Endothelial cell of umbilical vein (primary cell): ENCODE results near the gene TGFBI. TPM values are rescaled to one million over a fixed set of nuclear protein-coding genes. Genes with fewer than 3 reads are reported as not detected.

ENCODE experiments used
- BruUV-seq: library from RNA; stranded (reverse); fragments of 400-500 nt; replicated peaks from 2 replicates; lab custom pipeline; 2021; lab: Mats Ljungman, UMichigan
- CTCF ChIA-PET: fragments of 300-600, 350-600 bp; sonication (Branson Sonifier 250); formaldehyde crosslinking; loops from one replicate; lab custom pipeline; 2021; ENCODE audit warnings: antibody characterized with exemption, inconsistent platforms; lab: Charles Lee
- POLR2A ChIA-PET: fragments of 300-600, 350-600 bp; sonication (Branson Sonifier 250); formaldehyde crosslinking; loops from one replicate; lab custom pipeline; 2021; ENCODE audit warnings: antibody characterized with exemption, inconsistent platforms; lab: Charles Lee
- DNase-seq: peaks from one replicate; pipeline ENCODE4 v3.0.0-alpha.2; 2011; ENCODE audit warnings: low read depth, low spot score
- FAIRE-seq: peaks from 2 replicates; lab custom pipeline; 2011; peaks lifted over from hg19 to GRCh38; lab: Jason Lieb, UNC
- H2AFZ ChIP-seq: 2 replicates; pipeline ENCODE4 v1.6.0; 2012; ENCODE audit warnings: low read depth, low read length, control low read depth, inconsistent platforms
- H3K27ac ChIP-seq: 2 replicates; pipeline ENCODE4 v1.5.1; 2011; ENCODE audit warnings: low read depth, mild to moderate bottlenecking, control low read depth, low read length, moderate library complexity; ENCODE audit not compliant: insufficient read depth
- H3K27me3 ChIP-seq, 2 experiments: 2 replicates each; pipeline versions ENCODE4 v1.6.0 to v1.6.1; 2011; ENCODE audit warnings: low read length in 2 of 2, mixed read lengths in 1 of 2; ENCODE audit not compliant: control insufficient read depth in 2 of 2, insufficient read depth in 2 of 2
- H3K36me3 ChIP-seq, 2 experiments: 2 replicates in 1 of 2; 3 replicates in 1 of 2; pipeline ENCODE4 v1.5.1; 2011; ENCODE audit warnings: low read length in 2 of 2, mild to moderate bottlenecking in 1 of 2, moderate library complexity in 1 of 2; ENCODE audit not compliant: control insufficient read depth in 2 of 2, insufficient read depth in 2 of 2; ENCODE audit errors: extremely low read depth in 1 of 2
- H3K4me1 ChIP-seq: 3 replicates; pipeline ENCODE4 v1.5.1; 2011; ENCODE audit warnings: mild to moderate bottlenecking, low read length; ENCODE audit not compliant: control insufficient read depth, insufficient read depth; ENCODE audit errors: extremely low read depth
- H3K4me2 ChIP-seq: 2 replicates; pipeline ENCODE4 v1.6.1; 2011; ENCODE audit warnings: low read length, control low read depth, mixed read lengths; ENCODE audit not compliant: insufficient read depth
- H3K4me3 ChIP-seq, 3 experiments: fragments of 200-600 bp in 1 of 3; sonication (generic), shearing (Covaris generic) in 1 of 3; replicated peaks in 1 of 3; 2 replicates each; pipeline ENCODE4 v1.5.1; 2011 to 2016; ENCODE audit warnings: control low read depth in 3 of 3, low read length in 3 of 3, mild to moderate bottlenecking in 2 of 3, inconsistent platforms in 1 of 3, low read depth in 1 of 3, moderate library complexity in 1 of 3; ENCODE audit not compliant: insufficient read depth in 1 of 3
- H3K79me2 ChIP-seq: 2 replicates; pipeline ENCODE4 v1.6.0; 2012; ENCODE audit warnings: low read length, inconsistent platforms; ENCODE audit not compliant: control insufficient read depth, insufficient read depth
- H3K9ac ChIP-seq: replicated peaks from 2 replicates; pipeline ENCODE3; 2011; ENCODE audit warnings: low read length, control low read depth; ENCODE audit not compliant: insufficient read depth; ENCODE audit errors: extremely low read depth
- H3K9me1 ChIP-seq: replicated peaks from 3 replicates; pipeline ENCODE4 v1.6.0; 2011; ENCODE audit warnings: mild to moderate bottlenecking, low read length; ENCODE audit not compliant: control insufficient read depth, insufficient read depth; ENCODE audit errors: extremely low read depth
- H3K9me3 ChIP-seq: replicated peaks from 2 replicates; pipeline ENCODE4 v1.5.1; 2012; ENCODE audit warnings: low read length, inconsistent platforms; ENCODE audit not compliant: control insufficient read depth, insufficient read depth
- H4K20me1 ChIP-seq: replicated peaks from 2 replicates; pipeline ENCODE3; 2011; ENCODE audit warnings: mild to moderate bottlenecking, low read length; ENCODE audit not compliant: control insufficient read depth, insufficient read depth; ENCODE audit errors: extremely low read depth
- FOS ChIP-seq: IDR thresholded peaks from 2 replicates; pipeline ENCODE4 v1.6.1; 2011; ENCODE audit warnings: mild to moderate bottlenecking, low read length, moderate library complexity, borderline replicate concordance; ENCODE audit not compliant: insufficient read depth
- JUN ChIP-seq: IDR thresholded peaks from 2 replicates; pipeline ENCODE4 v1.6.1; 2011; ENCODE audit warnings: borderline replicate concordance, low read depth; ENCODE audit not compliant: insufficient read length, insufficient read depth
- MYC ChIP-seq: IDR thresholded peaks from one replicate; pipeline ENCODE4 v1.6.1; 2011; ENCODE audit warnings: mild to moderate bottlenecking, low read depth, low read length
- POLR2A ChIP-seq: IDR thresholded peaks from 2 replicates; pipeline ENCODE4 v1.6.1; 2012; ENCODE audit warnings: low read depth, mild to moderate bottlenecking, control low read depth, low read length
- POLR2AphosphoS5 ChIP-seq: IDR thresholded peaks from 2 replicates; pipeline ENCODE4 v1.6.1; 2012; ENCODE audit warnings: low read depth, mild to moderate bottlenecking, control low read depth, low read length, moderate library complexity; ENCODE audit not compliant: insufficient read depth
- dilution Hi-C: fragments of 300-500 bp; cut with MboI; formaldehyde crosslinking; loops from one replicate; pipeline ENCODE4 v1.15.0; 2019; ENCODE audit warnings: low sequenced_read_pairs; ENCODE audit not compliant: extremely low pct_ligation_motif_present
- intact Hi-C: fragments of 100-400 bp; cut with micrococcal nuclease; formaldehyde crosslinking; loops from one replicate; pipeline ENCODE4 v1.10.0; 2022
- polyA plus RNA-seq, 4 experiments: library from polyadenylated mRNA; depleted of rRNA in 3 of 4; stranded (reverse) in 3 of 4; unstranded in 1 of 4; fragments of >200 nt; gene quantifications; 2 replicates each; pipeline versions ENCODE4 v1.2.1 to v1.2.3, GENCODE V29; 2011 to 2012; ENCODE audit warnings: missing spikeins in 1 of 4
- total RNA-seq: library from RNA; stranded (reverse); gene quantifications from 2 replicates; pipeline ENCODE4 v1.2.3, GENCODE V29; 2021
- TF ChIP-seq, protein P1 (sequence below), 2 donors: IDR thresholded peaks; 1 replicate in 1 of 2; 2 replicates in 1 of 2; pipeline ENCODE4 v1.5.1; 2011; ENCODE audit warnings: low read length in 2 of 2, mild to moderate bottlenecking in 2 of 2, moderate library complexity in 2 of 2, control low read depth in 1 of 2, inconsistent platforms in 1 of 2, low read depth in 1 of 2; ENCODE audit not compliant: insufficient read depth in 1 of 2; ENCODE audit errors: extremely low read depth in 1 of 2

The TGFBI gene
- total and polyA plus RNA-seq, 2 donors (not counting 3 experiments of a cell fraction or from before 2014, with no cell fraction given), result 6.5 to 18.9 TPM

DNA sequence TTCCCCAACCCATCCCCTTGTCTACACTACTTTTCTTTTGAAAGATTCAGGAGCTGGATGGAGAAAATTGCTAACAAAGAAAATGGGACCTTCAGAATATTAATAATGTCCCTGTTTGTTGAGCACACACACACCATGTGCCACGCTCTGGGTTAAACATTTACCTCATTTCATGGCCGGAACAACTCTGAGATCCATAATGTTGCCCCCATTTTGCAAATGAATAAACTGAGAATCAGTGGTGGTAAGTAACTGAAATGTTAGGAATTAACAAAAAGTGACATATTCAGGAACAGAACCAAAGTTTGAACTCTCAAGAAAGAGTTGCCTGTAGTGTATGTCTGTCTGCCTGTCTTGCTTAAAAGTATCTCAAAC, 52.4 kb downstream of the TGFBI start:
- Histone ChIP-seq H3K4me1 (peaks cover 13% of the 10 kb centered on the region), H3K27me3 (peaks cover 15 to 27% of the 10 kb centered on the region in 2 experiments), H2AFZ (peak overlapping the region; percentile 89), H3K27ac (no peak overlapping the region), H3K9me3 (no peaks in the 10 kb centered on the region), H3K4me3 (peak overlapping the region in 1 of 3 experiments; percentile 60), H3K9me1 (no peaks in the 10 kb centered on the region), H3K4me2 (peak overlapping the region; percentile 56), H3K79me2 (no peaks in the 10 kb centered on the region), H3K36me3 (no peaks in the 10 kb centered on the region), H3K9ac (no peak overlapping the region), H4K20me1 (no peaks in the 10 kb centered on the region)
- intact Hi-C loops, result loop anchor here (2.0 kb wide), 1 partner anchor 94 kb away; no protein-coding TSS in a partner anchor
- dilution Hi-C loops, result no loop called here
- ChIA-PET POLR2A (interaction anchor here (1.0 kb wide), 2 partner anchors 11 to 52 kb away, joined by 3 read pairs; no protein-coding TSS in a partner anchor), CTCF (interaction anchor here (0.8 to 5.6 kb wide), 32 partner anchors 16 to 197 kb away, joined by 3 to 117 read pairs (median 5); partner anchors contain the start of gene TGFBI)
- TF ChIP-seq POLR2AphosphoS5, result no peak
- no peak for TF ChIP-seq FOS
- TF ChIP-seq MYC, result no peak
- TF ChIP-seq JUN, result no peak
- BruUV-seq, result no TSS peak
- no peak for FAIRE-seq
- DNase-seq, result no peak

GRCh38 chr5:136082390-136083193, 53.8 kb downstream of the TGFBI start:
- DNase-seq, result peak; percentile 73
- ChIA-PET CTCF (interaction anchor here (0.5 to 5.6 kb wide), 44 partner anchors 16 to 208 kb away, joined by 3 to 117 read pairs (median 4); partner anchors contain the start of gene TGFBI), POLR2A (no interaction called here)
- BruUV-seq, result no TSS peak
- Histone ChIP-seq H3K4me3 (no peak overlapping the region), H2AFZ (no peak overlapping the region), H3K79me2 (no peaks in the 10 kb centered on the region), H3K36me3 (no peaks in the 10 kb centered on the region), H3K27me3 (peaks cover 14 to 18% of the 10 kb centered on the region in 2 experiments), H3K27ac (no peak overlapping the region), H3K9me3 (no peaks in the 10 kb centered on the region), H3K9me1 (no peaks in the 10 kb centered on the region), H3K4me2 (no peak overlapping the region), H3K9ac (no peak overlapping the region), H3K4me1 (peaks cover 13% of the 10 kb centered on the region), H4K20me1 (no peaks in the 10 kb centered on the region)
- intact Hi-C loops (loop anchor here (1.0 to 2.0 kb wide), 7 partner anchors 20 to 195 kb away; partner anchors contain the start of gene SMAD5), dilution Hi-C loops (no loop called here)
- peak; percentile 91 for FAIRE-seq
- no peak for TF ChIP-seq POLR2A
- TF ChIP-seq, protein P1, sequence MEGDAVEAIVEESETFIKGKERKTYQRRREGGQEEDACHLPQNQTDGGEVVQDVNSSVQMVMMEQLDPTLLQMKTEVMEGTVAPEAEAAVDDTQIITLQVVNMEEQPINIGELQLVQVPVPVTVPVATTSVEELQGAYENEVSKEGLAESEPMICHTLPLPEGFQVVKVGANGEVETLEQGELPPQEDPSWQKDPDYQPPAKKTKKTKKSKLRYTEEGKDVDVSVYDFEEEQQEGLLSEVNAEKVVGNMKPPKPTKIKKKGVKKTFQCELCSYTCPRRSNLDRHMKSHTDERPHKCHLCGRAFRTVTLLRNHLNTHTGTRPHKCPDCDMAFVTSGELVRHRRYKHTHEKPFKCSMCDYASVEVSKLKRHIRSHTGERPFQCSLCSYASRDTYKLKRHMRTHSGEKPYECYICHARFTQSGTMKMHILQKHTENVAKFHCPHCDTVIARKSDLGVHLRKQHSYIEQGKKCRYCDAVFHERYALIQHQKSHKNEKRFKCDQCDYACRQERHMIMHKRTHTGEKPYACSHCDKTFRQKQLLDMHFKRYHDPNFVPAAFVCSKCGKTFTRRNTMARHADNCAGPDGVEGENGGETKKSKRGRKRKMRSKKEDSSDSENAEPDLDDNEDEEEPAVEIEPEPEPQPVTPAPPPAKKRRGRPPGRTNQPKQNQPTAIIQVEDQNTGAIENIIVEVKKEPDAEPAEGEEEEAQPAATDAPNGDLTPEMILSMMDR (IDR thresholded peaks at IDR 0.05; ENCODE audit: extremely low read depth in 1 of 2, insufficient read depth in 1 of 2, low read depth in 1 of 2, low read length in 2 of 2), result peak; percentile 78 to 87
- no peak for TF ChIP-seq MYC
